IMR-90 (cell line): Measurements from ENCODE around the gene TSGA10. TPM values are rescaled to one million over a fixed set of nuclear protein-coding genes. Genes with fewer than 3 reads are reported as not detected.

Source experiments
- ATAC-seq: fragments of 200-7000 bp; cut with Tn5 transposase; 2 replicates; pipeline ENCODE4 v1.9.1; 2020; ENCODE audit warnings: low read depth, mild to moderate bottlenecking, moderate library complexity
- BruUV-seq: library from RNA; stranded (reverse); fragments of 400-500 nt; replicated peaks from 2 replicates; lab custom pipeline; 2021; lab: Mats Ljungman, UMichigan
- CTCF ChIA-PET: fragments of 300-600 bp; formaldehyde crosslinking; extraction: SDS; loops from one replicate; lab custom pipeline; 2021; ENCODE audit warnings: antibody characterized with exemption; lab: Yijun Ruan, JAX
- POLR2A ChIA-PET: fragments of 300-600 bp; sonication (Branson Sonifier 250); formaldehyde crosslinking; loops from one replicate; lab custom pipeline; 2022; ENCODE audit warnings: antibody characterized with exemption; ENCODE audit not compliant: unreplicated experiment; lab: Charles Lee
- DNase-seq: peaks from one replicate; pipeline ENCODE4 v3.0.0; 2013
- H2AFZ ChIP-seq: replicated peaks from 2 replicates; pipeline ENCODE3; 2013; ENCODE audit warnings: low read length, mild to moderate bottlenecking; ENCODE audit not compliant: poor library complexity
- H2AK5ac ChIP-seq: 2 replicates; pipeline ENCODE4 v1.6.1; 2013; ENCODE audit warnings: low read depth, low read length, inconsistent platforms
- H2AK9ac ChIP-seq: replicated peaks from 2 replicates; pipeline ENCODE3; 2013; ENCODE audit warnings: mild to moderate bottlenecking, low read depth, low read length, moderate library complexity; ENCODE audit not compliant: poor library complexity
- H2BK120ac ChIP-seq: 2 replicates; pipeline ENCODE4 v1.6.1; 2013; ENCODE audit warnings: low read depth, low read length, inconsistent platforms
- H2BK15ac ChIP-seq: 3 replicates; pipeline ENCODE4 v1.6.1; 2013; ENCODE audit warnings: low read depth, low read length, inconsistent platforms
- H2BK20ac ChIP-seq: 2 replicates; pipeline ENCODE4 v1.6.1; 2013; ENCODE audit warnings: low read depth, mild to moderate bottlenecking, inconsistent platforms, low read length, moderate library complexity
- H2BK5ac ChIP-seq: 2 replicates; pipeline ENCODE4 v1.6.1; 2013; ENCODE audit warnings: mild to moderate bottlenecking, low read depth, low read length, inconsistent platforms; ENCODE audit not compliant: poor library complexity, severe bottlenecking
- H3K14ac ChIP-seq: replicated peaks from 2 replicates; pipeline ENCODE4 v1.6.1; 2013; ENCODE audit warnings: low read depth, low read length, inconsistent platforms
- H3K18ac ChIP-seq: 2 replicates; pipeline ENCODE4 v1.6.1; 2013; ENCODE audit warnings: low read depth, low read length, control low read depth
- H3K23ac ChIP-seq: 2 replicates; pipeline ENCODE4 v1.6.1; 2013; ENCODE audit warnings: low read depth, low read length, inconsistent platforms
- H3K27ac ChIP-seq: 2 replicates; pipeline ENCODE4 v1.5.1; 2013; ENCODE audit warnings: mild to moderate bottlenecking, control low read depth, low read length; ENCODE audit not compliant: insufficient read depth
- H3K27me3 ChIP-seq: 2 replicates; pipeline ENCODE4 v1.6.1; 2013; ENCODE audit warnings: low read length; ENCODE audit not compliant: control insufficient read depth, insufficient read depth
- H3K36me3 ChIP-seq: 2 replicates; pipeline ENCODE4 v1.6.1; 2013; ENCODE audit warnings: low read length, mixed read lengths; ENCODE audit not compliant: control insufficient read depth, insufficient read depth
- H3K4ac ChIP-seq: 2 replicates; pipeline ENCODE4 v1.6.1; 2013; ENCODE audit warnings: low read depth, low read length, inconsistent platforms
- H3K4me1 ChIP-seq: 2 replicates; pipeline ENCODE4 v1.6.1; 2013; ENCODE audit warnings: low read length, mixed read lengths; ENCODE audit not compliant: control insufficient read depth, insufficient read depth
- H3K4me2 ChIP-seq: 2 replicates; pipeline ENCODE4 v1.6.1; 2013; ENCODE audit warnings: low read depth, mild to moderate bottlenecking, control low read depth, low read length, moderate library complexity
- H3K4me3 ChIP-seq: 2 replicates; pipeline ENCODE4 v1.5.1; 2013; ENCODE audit warnings: low read depth, mild to moderate bottlenecking, control low read depth, low read length, moderate library complexity; ENCODE audit not compliant: insufficient read depth
- H3K56ac ChIP-seq: 2 replicates; pipeline ENCODE4 v1.6.1; 2013; ENCODE audit warnings: low read length, inconsistent platforms; ENCODE audit not compliant: insufficient read depth; ENCODE audit errors: extremely low read depth
- H3K79me1 ChIP-seq, 2 experiments: 2 replicates each; pipeline ENCODE4 v1.6.1; 2013; ENCODE audit warnings: low read length in 2 of 2, inconsistent platforms in 1 of 2, low read depth in 1 of 2
- H3K9ac ChIP-seq: 2 replicates; pipeline ENCODE4 v1.6.1; 2013; ENCODE audit warnings: low read depth, low read length, control low read depth
- H3K9me1 ChIP-seq: 2 replicates; pipeline ENCODE4 v1.6.1; 2013; ENCODE audit warnings: low read length, inconsistent platforms; ENCODE audit not compliant: insufficient read depth
- H3K9me3 ChIP-seq: 2 replicates; pipeline ENCODE4 v1.6.1; 2013; ENCODE audit warnings: low read length; ENCODE audit not compliant: control insufficient read depth, insufficient read depth
- H4K20me1 ChIP-seq: 2 replicates; pipeline ENCODE4 v1.6.1; 2013; ENCODE audit warnings: low read length, inconsistent platforms; ENCODE audit not compliant: insufficient read depth
- H4K5ac ChIP-seq: 2 replicates; pipeline ENCODE4 v1.6.1; 2013; ENCODE audit warnings: mild to moderate bottlenecking, low read depth, low read length, control low read depth
- H4K8ac ChIP-seq, 2 experiments: 2 replicates each; pipeline ENCODE4 v1.6.1; 2013; ENCODE audit warnings: low read depth in 2 of 2, low read length in 2 of 2, control low read depth in 1 of 2, inconsistent platforms in 1 of 2
- H4K91ac ChIP-seq: 2 replicates; pipeline ENCODE4 v1.6.1; 2013; ENCODE audit warnings: low read depth, low read length, inconsistent platforms; ENCODE audit not compliant: insufficient read depth
- CEBPB ChIP-seq: IDR thresholded peaks from 2 replicates; pipeline ENCODE4 v1.6.1; 2012; ENCODE audit warnings: low read depth, low read length, improper control_type of control experiment
- RAD21 ChIP-seq: IDR thresholded peaks from 2 replicates; pipeline ENCODE4 v1.6.1; 2012; ENCODE audit warnings: low read length, improper control_type of control experiment
- WGBS, 2 experiments: methylation state at CpG; one replicate each; pipeline versions ENCODE4 v1.1.5 to v1.1.7; 2013; ENCODE audit warnings: missing lambda C conversion rate in 2 of 2; ENCODE audit not compliant: insufficient read length in 1 of 2; ENCODE audit errors: extremely low coverage in 2 of 2; 5-methylcytosine and 5-hydroxymethylcytosine counted together
- dilution Hi-C: fragments of 300-500 bp; cut with HindIII; formaldehyde crosslinking; loops from one replicate; pipeline ENCODE4 v1.14.3; 2018; ENCODE audit warnings: low sequenced_read_pairs; ENCODE audit not compliant: unreplicated experiment
- in situ Hi-C: fragments of 300-500 bp; cut with MboI; formaldehyde crosslinking; loops from 3 replicates; pipeline ENCODE4 v1.14.3; 2019; ENCODE audit warnings: low sequenced_read_pairs, inconsistent platforms, mixed read lengths
- intact Hi-C: fragments of 100-400 bp; cut with micrococcal nuclease; formaldehyde crosslinking; loops from 2 replicates; pipeline ENCODE4 v1.10.0; 2022
- polyA plus RNA-seq, 3 experiments: library from polyadenylated mRNA; depleted of rRNA; stranded (reverse); fragments of >200 nt; gene quantifications; 2 replicates each; pipeline ENCODE4 v1.2.3, GENCODE V29; 2012; ENCODE audit warnings: low replicate concordance in 1 of 3
- total RNA-seq: library from RNA; depleted of rRNA; stranded (reverse); fragments of >200 nt; gene quantifications from 2 replicates; pipeline ENCODE4 v1.2.3, GENCODE V29; 2012

Gene TSGA10
- total and polyA plus RNA-seq, 2 of the 4 experiments (the other 2 are of a cell fraction) = 0.32 to 0.54 TPM

DNA sequence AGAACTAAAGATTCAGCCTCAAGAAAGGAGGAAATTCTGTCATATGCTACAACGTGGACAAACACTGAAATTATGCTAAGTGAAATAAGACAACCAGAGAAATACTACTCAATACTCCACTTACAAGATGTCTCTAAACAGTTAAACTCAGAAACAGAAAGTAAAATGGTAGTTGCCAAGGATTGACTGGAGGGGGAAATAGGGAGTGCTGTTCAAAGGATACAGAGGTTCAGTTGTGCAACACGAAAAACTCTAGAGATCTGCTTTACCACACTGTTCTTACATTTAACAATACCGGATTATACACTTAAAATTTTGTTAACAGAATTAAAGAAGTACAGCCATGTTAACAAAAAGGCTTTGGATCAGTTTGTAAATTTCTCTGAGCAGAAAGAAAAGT, 53.0 kb downstream of the TSGA10 start:
- peak; percentile 3 for DNase-seq
- Histone ChIP-seq H2BK15ac (no peak overlapping the region), H3K4me2 (no peak overlapping the region), H2AFZ (no peak overlapping the region), H3K9ac (no peak overlapping the region), H2BK120ac (no peak overlapping the region), H3K36me3 (no peaks in the 10 kb centered on the region), H2BK5ac (no peak overlapping the region), H3K9me1 (no peaks in the 10 kb centered on the region), H2AK9ac (no peak overlapping the region), H3K4ac (no peak overlapping the region), H3K14ac (no peak overlapping the region), H4K5ac (no peak overlapping the region), H3K4me1 (no peaks in the 10 kb centered on the region), H3K27me3 (no peaks in the 10 kb centered on the region; the same call in 1 of the 2 replicates), H3K56ac (no peak overlapping the region), H3K27ac (no peak overlapping the region), H4K8ac (no peak overlapping the region), H3K18ac (no peak overlapping the region), H4K91ac (no peak overlapping the region), H3K79me1 (no peaks in the 10 kb centered on the region), H3K23ac (no peak overlapping the region), H2BK20ac (no peak overlapping the region), H4K20me1 (no peaks in the 10 kb centered on the region), H3K4me3 (no peak overlapping the region), H2AK5ac (no peak overlapping the region), H3K9me3 (no peaks in the 10 kb centered on the region)
- WGBS, 2 experiments = no CpG with 5 or more reads among the region's 3 CpGs
- no TSS peak for BruUV-seq
- ChIA-PET POLR2A (no interaction called here), CTCF (no interaction called here)
- ATAC-seq = peak; percentile 53; the same call in 1 of the 2 replicates
- intact Hi-C loops (no loop called here), dilution Hi-C loops (no loop called here), in situ Hi-C loops (no loop called here)
- TF ChIP-seq CEBPB (peak; percentile 22; the same call in 1 of the 2 replicates), RAD21 (no peak)
